IMR-90 (cell line): ENCODE results near the gene FICD. TPM values are rescaled to one million over a fixed set of nuclear protein-coding genes. Genes with fewer than 3 reads are reported as not detected.

ENCODE experiments used
- ATAC-seq: fragments of 200-7000 bp; cut with Tn5 transposase; 2 replicates; pipeline ENCODE4 v1.9.1; 2020; ENCODE audit warnings: low read depth, mild to moderate bottlenecking, moderate library complexity
- BruUV-seq: library from RNA; stranded (reverse); fragments of 400-500 nt; replicated peaks from 2 replicates; lab custom pipeline; 2021; lab: Mats Ljungman, UMichigan
- CTCF ChIA-PET: fragments of 300-600 bp; formaldehyde crosslinking; extraction: SDS; loops from one replicate; lab custom pipeline; 2021; ENCODE audit warnings: antibody characterized with exemption; lab: Yijun Ruan, JAX
- POLR2A ChIA-PET: fragments of 300-600 bp; sonication (Branson Sonifier 250); formaldehyde crosslinking; loops from one replicate; lab custom pipeline; 2022; ENCODE audit warnings: antibody characterized with exemption; ENCODE audit not compliant: unreplicated experiment; lab: Charles Lee
- DNase-seq: peaks from one replicate; pipeline ENCODE4 v3.0.0; 2013
- H2AFZ ChIP-seq: replicated peaks from 2 replicates; pipeline ENCODE3; 2013; ENCODE audit warnings: low read length, mild to moderate bottlenecking; ENCODE audit not compliant: poor library complexity
- H2AK5ac ChIP-seq: 2 replicates; pipeline ENCODE4 v1.6.1; 2013; ENCODE audit warnings: low read depth, low read length, inconsistent platforms
- H2AK9ac ChIP-seq: replicated peaks from 2 replicates; pipeline ENCODE3; 2013; ENCODE audit warnings: mild to moderate bottlenecking, low read depth, low read length, moderate library complexity; ENCODE audit not compliant: poor library complexity
- H2BK120ac ChIP-seq: 2 replicates; pipeline ENCODE4 v1.6.1; 2013; ENCODE audit warnings: low read depth, low read length, inconsistent platforms
- H2BK15ac ChIP-seq: 3 replicates; pipeline ENCODE4 v1.6.1; 2013; ENCODE audit warnings: low read depth, low read length, inconsistent platforms
- H2BK20ac ChIP-seq: 2 replicates; pipeline ENCODE4 v1.6.1; 2013; ENCODE audit warnings: low read depth, mild to moderate bottlenecking, inconsistent platforms, low read length, moderate library complexity
- H2BK5ac ChIP-seq: 2 replicates; pipeline ENCODE4 v1.6.1; 2013; ENCODE audit warnings: mild to moderate bottlenecking, low read depth, low read length, inconsistent platforms; ENCODE audit not compliant: poor library complexity, severe bottlenecking
- H3K14ac ChIP-seq: replicated peaks from 2 replicates; pipeline ENCODE4 v1.6.1; 2013; ENCODE audit warnings: low read depth, low read length, inconsistent platforms
- H3K18ac ChIP-seq: 2 replicates; pipeline ENCODE4 v1.6.1; 2013; ENCODE audit warnings: low read depth, low read length, control low read depth
- H3K23ac ChIP-seq: 2 replicates; pipeline ENCODE4 v1.6.1; 2013; ENCODE audit warnings: low read depth, low read length, inconsistent platforms
- H3K27ac ChIP-seq: 2 replicates; pipeline ENCODE4 v1.5.1; 2013; ENCODE audit warnings: mild to moderate bottlenecking, control low read depth, low read length; ENCODE audit not compliant: insufficient read depth
- H3K27me3 ChIP-seq: 2 replicates; pipeline ENCODE4 v1.6.1; 2013; ENCODE audit warnings: low read length; ENCODE audit not compliant: control insufficient read depth, insufficient read depth
- H3K36me3 ChIP-seq: 2 replicates; pipeline ENCODE4 v1.6.1; 2013; ENCODE audit warnings: low read length, mixed read lengths; ENCODE audit not compliant: control insufficient read depth, insufficient read depth
- H3K4ac ChIP-seq: 2 replicates; pipeline ENCODE4 v1.6.1; 2013; ENCODE audit warnings: low read depth, low read length, inconsistent platforms
- H3K4me1 ChIP-seq: 2 replicates; pipeline ENCODE4 v1.6.1; 2013; ENCODE audit warnings: low read length, mixed read lengths; ENCODE audit not compliant: control insufficient read depth, insufficient read depth
- H3K4me2 ChIP-seq: 2 replicates; pipeline ENCODE4 v1.6.1; 2013; ENCODE audit warnings: low read depth, mild to moderate bottlenecking, control low read depth, low read length, moderate library complexity
- H3K4me3 ChIP-seq: 2 replicates; pipeline ENCODE4 v1.5.1; 2013; ENCODE audit warnings: low read depth, mild to moderate bottlenecking, control low read depth, low read length, moderate library complexity; ENCODE audit not compliant: insufficient read depth
- H3K56ac ChIP-seq: 2 replicates; pipeline ENCODE4 v1.6.1; 2013; ENCODE audit warnings: low read length, inconsistent platforms; ENCODE audit not compliant: insufficient read depth; ENCODE audit errors: extremely low read depth
- H3K79me1 ChIP-seq, 2 experiments: 2 replicates each; pipeline ENCODE4 v1.6.1; 2013; ENCODE audit warnings: low read length in 2 of 2, inconsistent platforms in 1 of 2, low read depth in 1 of 2
- H3K9ac ChIP-seq: 2 replicates; pipeline ENCODE4 v1.6.1; 2013; ENCODE audit warnings: low read depth, low read length, control low read depth
- H3K9me1 ChIP-seq: 2 replicates; pipeline ENCODE4 v1.6.1; 2013; ENCODE audit warnings: low read length, inconsistent platforms; ENCODE audit not compliant: insufficient read depth
- H3K9me3 ChIP-seq: 2 replicates; pipeline ENCODE4 v1.6.1; 2013; ENCODE audit warnings: low read length; ENCODE audit not compliant: control insufficient read depth, insufficient read depth
- H4K20me1 ChIP-seq: 2 replicates; pipeline ENCODE4 v1.6.1; 2013; ENCODE audit warnings: low read length, inconsistent platforms; ENCODE audit not compliant: insufficient read depth
- H4K5ac ChIP-seq: 2 replicates; pipeline ENCODE4 v1.6.1; 2013; ENCODE audit warnings: mild to moderate bottlenecking, low read depth, low read length, control low read depth
- H4K8ac ChIP-seq, 2 experiments: 2 replicates each; pipeline ENCODE4 v1.6.1; 2013; ENCODE audit warnings: low read depth in 2 of 2, low read length in 2 of 2, control low read depth in 1 of 2, inconsistent platforms in 1 of 2
- H4K91ac ChIP-seq: 2 replicates; pipeline ENCODE4 v1.6.1; 2013; ENCODE audit warnings: low read depth, low read length, inconsistent platforms; ENCODE audit not compliant: insufficient read depth
- BHLHE40 ChIP-seq: fragments of 150-350 bp; IDR thresholded peaks from 2 replicates; pipeline ENCODE4 v1.6.1; 2016; ENCODE audit warnings: mild to moderate bottlenecking, low read depth, low read length
- CEBPB ChIP-seq: IDR thresholded peaks from 2 replicates; pipeline ENCODE4 v1.6.1; 2012; ENCODE audit warnings: low read depth, low read length, improper control_type of control experiment
- CTCF ChIP-seq: conservative IDR thresholded peaks from 2 replicates; pipeline ENCODE4 v1.5.1; 2012; ENCODE audit warnings: mild to moderate bottlenecking, low read depth, low read length, improper control_type of control experiment
- ELK1 ChIP-seq: fragments of 150-350 bp; IDR thresholded peaks from 2 replicates; pipeline ENCODE4 v1.6.1; 2016; ENCODE audit warnings: low read depth, mild to moderate bottlenecking, low read length, moderate library complexity, borderline replicate concordance
- FOS ChIP-seq: fragments of 150-350 bp; IDR thresholded peaks from 2 replicates; pipeline ENCODE4 v1.6.1; 2016; ENCODE audit warnings: low read depth, low read length
- MAFK ChIP-seq: IDR thresholded peaks from 2 replicates; pipeline ENCODE4 v1.6.1; 2012; ENCODE audit warnings: low read depth, low read length, improper control_type of control experiment
- MAZ ChIP-seq: IDR thresholded peaks from 2 replicates; pipeline ENCODE4 v1.6.1; 2012; ENCODE audit warnings: low read depth, mild to moderate bottlenecking, low read length, improper control_type of control experiment, moderate library complexity, borderline replicate concordance
- MXI1 ChIP-seq: IDR thresholded peaks from 2 replicates; pipeline ENCODE4 v1.6.1; 2012; ENCODE audit warnings: low read depth, mild to moderate bottlenecking, low read length, moderate library complexity, borderline replicate concordance
- POLR2A ChIP-seq: IDR thresholded peaks from 2 replicates; pipeline ENCODE4 v1.6.1; 2012; ENCODE audit warnings: mild to moderate bottlenecking, low read depth, low read length
- RAD21 ChIP-seq: IDR thresholded peaks from 2 replicates; pipeline ENCODE4 v1.6.1; 2012; ENCODE audit warnings: low read length, improper control_type of control experiment
- RCOR1 ChIP-seq: IDR thresholded peaks from 2 replicates; pipeline ENCODE4 v1.6.1; 2012; ENCODE audit warnings: mild to moderate bottlenecking, low read length, improper control_type of control experiment; ENCODE audit not compliant: insufficient replicate concordance
- RFX5 ChIP-seq: IDR thresholded peaks from 2 replicates; pipeline ENCODE4 v1.8.0; 2012; ENCODE audit warnings: low read depth, mild to moderate bottlenecking, low read length, moderate library complexity
- SMC3 ChIP-seq: fragments of 150-350 bp; IDR thresholded peaks from 2 replicates; pipeline ENCODE4 v1.6.1; 2016; ENCODE audit warnings: low read depth, mild to moderate bottlenecking, antibody characterized with exemption, low read length, moderate library complexity
- WGBS, 2 experiments: methylation state at CpG; one replicate each; pipeline versions ENCODE4 v1.1.5 to v1.1.7; 2013; ENCODE audit warnings: missing lambda C conversion rate in 2 of 2; ENCODE audit not compliant: insufficient read length in 1 of 2; ENCODE audit errors: extremely low coverage in 2 of 2; 5-methylcytosine and 5-hydroxymethylcytosine counted together
- dilution Hi-C: fragments of 300-500 bp; cut with HindIII; formaldehyde crosslinking; loops from one replicate; pipeline ENCODE4 v1.14.3; 2018; ENCODE audit warnings: low sequenced_read_pairs; ENCODE audit not compliant: unreplicated experiment
- in situ Hi-C: fragments of 300-500 bp; cut with MboI; formaldehyde crosslinking; loops from 3 replicates; pipeline ENCODE4 v1.14.3; 2019; ENCODE audit warnings: low sequenced_read_pairs, inconsistent platforms, mixed read lengths
- intact Hi-C: fragments of 100-400 bp; cut with micrococcal nuclease; formaldehyde crosslinking; loops from 2 replicates; pipeline ENCODE4 v1.10.0; 2022
- polyA plus RNA-seq, 3 experiments: library from polyadenylated mRNA; depleted of rRNA; stranded (reverse); fragments of >200 nt; gene quantifications; 2 replicates each; pipeline ENCODE4 v1.2.3, GENCODE V29; 2012; ENCODE audit warnings: low replicate concordance in 1 of 3
- total RNA-seq: library from RNA; depleted of rRNA; stranded (reverse); fragments of >200 nt; gene quantifications from 2 replicates; pipeline ENCODE4 v1.2.3, GENCODE V29; 2012

FICD gene
- total and polyA plus RNA-seq, 2 of the 4 experiments (the other 2 are of a cell fraction) = 4.0 to 11.3 TPM

GRCh38 chr12:108526482-108527165, 11.5 kb downstream of the FICD start:
- Histone ChIP-seq H2AFZ (no peak overlapping the region), H2BK5ac (no peak overlapping the region), H3K56ac (no peak overlapping the region), H3K27ac (no peak overlapping the region), H4K8ac (no peak overlapping the region; a peak in 1 of 4 replicates), H3K4me3 (no peak overlapping the region), H2AK9ac (no peak overlapping the region), H3K9me1 (peaks cover 7% of the 10 kb centered on the region; the same call in 1 of the 2 replicates), H4K20me1 (peaks cover 19% of the 10 kb centered on the region), H2AK5ac (no peak overlapping the region), H4K91ac (no peak overlapping the region), H3K36me3 (peaks cover 60% of the 10 kb centered on the region), H2BK15ac (no peak overlapping the region), H3K27me3 (no peaks in the 10 kb centered on the region), H3K4ac (no peak overlapping the region), H3K14ac (no peak overlapping the region), H3K23ac (no peak overlapping the region), H3K18ac (no peak overlapping the region), H2BK20ac (no peak overlapping the region), H2BK120ac (no peak overlapping the region), H3K4me2 (no peak overlapping the region), H3K4me1 (peaks cover 3% of the 10 kb centered on the region; the same call in 1 of the 2 replicates), H3K9ac (no peak overlapping the region), H4K5ac (no peak overlapping the region), H3K79me1 (peaks cover 18 to 43% of the 10 kb centered on the region in 2 experiments), H3K9me3 (no peaks in the 10 kb centered on the region)
- in situ Hi-C loops (no loop called here), intact Hi-C loops (no loop called here), dilution Hi-C loops (no loop called here)
- BruUV-seq = no TSS peak
- CTCF ChIA-PET = no interaction called here
- TF ChIP-seq MAFK = no peak
- TF ChIP-seq CTCF = no peak
- TF ChIP-seq MXI1 = no peak
- no peak for TF ChIP-seq RAD21
- no peak for TF ChIP-seq FOS
- no peak for TF ChIP-seq RFX5
- TF ChIP-seq ELK1 = no peak
- TF ChIP-seq RCOR1 = no peak
- TF ChIP-seq SMC3 = no peak
- TF ChIP-seq CEBPB = no peak
- no peak for TF ChIP-seq BHLHE40
- no peak for TF ChIP-seq POLR2A
- TF ChIP-seq MAZ = no peak
- ATAC-seq (0 out of 2 replicates have a peak, but pooled peaks have one; percentile 13), DNase-seq (peak; percentile 37)
- 69% methylated on average over 3 of the region's 10 CpGs; no CpG with 5 or more reads in 1 of the 2 experiments for WGBS, 2 experiments
- POLR2A ChIA-PET = no interaction called here
